A673 (cell line): ENCODE data around the gene HK1. TPM values are rescaled to one million over a fixed set of nuclear protein-coding genes. Genes with fewer than 3 reads are reported as not detected.

ENCODE experiments used
- BruUV-seq: library from RNA; stranded (reverse); fragments of 400-500 nt; replicated peaks from 2 replicates; lab custom pipeline; 2021; lab: Mats Ljungman, UMichigan
- CTCF ChIA-PET: fragments of 300-600 bp; sonication (Branson Sonifier 250); formaldehyde crosslinking; loops from one replicate; lab custom pipeline; 2022; ENCODE audit warnings: antibody characterized with exemption; lab: Charles Lee
- POLR2A ChIA-PET: fragments of 300-600 bp; sonication (Branson Sonifier 250); formaldehyde crosslinking; loops from one replicate; lab custom pipeline; 2022; ENCODE audit warnings: antibody characterized with exemption; ENCODE audit not compliant: low non-redundant PET; lab: Charles Lee
- DNase-seq: peaks from one replicate; pipeline ENCODE4 v3.0.0-alpha.2; 2015; ENCODE audit warnings: low spot score
- H3K27ac ChIP-seq: fragments of 200-600 bp; sonication (generic); 2 replicates; pipeline ENCODE4 v1.5.1; 2016; ENCODE audit warnings: mixed run types, low read depth, mild to moderate bottlenecking, mixed read lengths, antibody characterized with exemption, low read length; ENCODE audit not compliant: poor library complexity, severe bottlenecking
- H3K27me3 ChIP-seq: fragments of 200-600 bp; sonication (generic); replicated peaks from 2 replicates; pipeline ENCODE4 v1.6.1; 2017; ENCODE audit warnings: mixed run types, low read depth, mild to moderate bottlenecking, mixed read lengths, antibody characterized with exemption, low read length; ENCODE audit not compliant: insufficient read depth, poor library complexity
- H3K36me3 ChIP-seq: fragments of 200-600 bp; sonication (generic); 2 replicates; pipeline ENCODE4 v1.6.1; 2016; ENCODE audit warnings: mixed run types, mild to moderate bottlenecking, mixed read lengths, antibody characterized with exemption, low read length; ENCODE audit not compliant: insufficient read depth, poor library complexity, severe bottlenecking
- H3K4me1 ChIP-seq: fragments of 200-600 bp; sonication (generic); 2 replicates; pipeline ENCODE4 v1.6.1; 2017; ENCODE audit warnings: mixed run types, mild to moderate bottlenecking, mixed read lengths, antibody characterized with exemption, low read length; ENCODE audit not compliant: insufficient read depth, poor library complexity, severe bottlenecking
- H3K4me3 ChIP-seq: fragments of 200-600 bp; sonication (generic); 2 replicates; pipeline ENCODE4 v1.5.1; 2016; ENCODE audit warnings: low read depth, mixed run types, mild to moderate bottlenecking, mixed read lengths, low read length; ENCODE audit not compliant: poor library complexity, severe bottlenecking
- H3K9me3 ChIP-seq: fragments of 200-600 bp; sonication (generic); 2 replicates; pipeline ENCODE4 v1.6.1; 2016; ENCODE audit warnings: mixed run types, low read depth, mild to moderate bottlenecking, mixed read lengths, antibody characterized with exemption, low read length; ENCODE audit not compliant: poor library complexity, severe bottlenecking
- EZH2 ChIP-seq: fragments of 200-600 bp; sonication (generic); IDR thresholded peaks from 2 replicates; pipeline ENCODE4 v1.6.1; 2017; ENCODE audit warnings: borderline replicate concordance, low read depth, mild to moderate bottlenecking, mixed read lengths, antibody characterized with exemption, low read length; ENCODE audit not compliant: poor library complexity, severe bottlenecking
- intact Hi-C: fragments of 100-400 bp; cut with micrococcal nuclease; formaldehyde crosslinking; loops from one replicate; pipeline ENCODE4 v1.10.0; 2022; ENCODE audit not compliant: unreplicated experiment
- total RNA-seq: library from RNA; stranded (reverse); gene quantifications from 2 replicates; pipeline ENCODE4 v1.2.3, GENCODE V29; 2021
- TF ChIP-seq, protein P1 (sequence below): fragments of 300-800, 200-600 bp; sonication (generic); conservative IDR thresholded peaks from 2 replicates; pipeline ENCODE4 v1.5.1; 2017; ENCODE audit warnings: low read depth, mild to moderate bottlenecking, antibody characterized with exemption, low read length, moderate library complexity, mixed read lengths

Gene HK1
- total RNA-seq, 1 experiment from 2014 or later: 107 TPM

DNA sequence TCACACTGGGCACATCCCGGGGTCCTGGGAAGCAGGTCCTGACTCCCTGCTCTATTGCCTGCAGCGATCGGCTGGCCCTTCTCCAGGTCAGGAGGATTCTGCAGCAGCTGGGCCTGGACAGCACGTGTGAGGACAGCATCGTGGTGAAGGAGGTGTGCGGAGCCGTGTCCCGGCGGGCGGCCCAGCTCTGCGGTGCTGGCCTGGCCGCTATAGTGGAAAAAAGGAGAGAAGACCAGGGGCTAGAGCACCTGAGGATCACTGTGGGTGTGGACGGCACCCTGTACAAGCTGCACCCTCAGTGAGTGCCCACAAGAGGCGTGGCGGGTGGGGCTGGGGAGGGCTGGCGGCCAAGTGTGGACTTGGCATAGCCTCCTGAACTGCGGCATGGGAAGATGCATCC, 12.8 kb upstream of the HK1 start:
- POLR2A ChIA-PET: no interaction called here
- intact Hi-C loops: no loop called here
- no TSS peak for BruUV-seq

DNA sequence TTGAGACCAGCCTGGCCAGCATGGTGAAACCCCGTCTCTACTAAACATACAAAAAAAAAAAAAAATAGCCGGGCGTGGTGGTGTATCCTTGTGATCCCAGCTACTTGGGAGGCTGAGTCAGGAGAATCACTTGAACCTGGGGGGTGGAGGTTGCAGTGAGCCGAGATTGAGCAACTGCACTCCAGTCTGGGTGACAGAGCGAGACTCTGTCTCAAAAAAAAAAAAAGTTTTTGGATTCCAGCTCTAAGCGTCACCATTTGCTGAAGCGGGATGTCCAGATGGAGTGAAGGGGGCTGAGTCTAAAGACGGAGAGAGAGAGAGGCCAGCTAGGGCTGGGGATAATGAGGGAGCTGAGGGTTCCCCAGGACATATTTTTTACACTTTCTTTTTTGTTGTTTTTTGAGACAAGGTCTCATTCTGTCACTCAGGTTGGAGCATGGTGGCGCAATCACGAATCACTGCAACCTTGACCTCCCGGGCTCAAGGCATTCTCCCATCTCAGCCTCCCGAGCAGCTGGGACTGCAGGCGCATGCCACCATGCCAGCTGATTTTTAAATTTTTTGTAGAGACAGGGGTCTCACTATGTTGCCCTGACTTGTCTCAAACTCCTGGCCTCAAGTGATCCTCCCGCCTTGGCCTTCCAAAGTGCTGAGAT, 9.4 kb upstream of the HK1 start:
- CTCF ChIA-PET: no interaction called here

More for the DNA sequence above, 12.8 kb upstream of the HK1 start:
- CTCF ChIA-PET: no interaction called here
- Histone ChIP-seq H3K4me1 (no peaks in the 10 kb centered on the region), H3K27ac (no peak overlapping the region), H3K36me3 (no peaks in the 10 kb centered on the region), H3K4me3 (no peak overlapping the region), H3K27me3 (no peaks in the 10 kb centered on the region), H3K9me3 (no peaks in the 10 kb centered on the region)
- no peak for TF ChIP-seq EZH2
- TF ChIP-seq, protein P1, sequence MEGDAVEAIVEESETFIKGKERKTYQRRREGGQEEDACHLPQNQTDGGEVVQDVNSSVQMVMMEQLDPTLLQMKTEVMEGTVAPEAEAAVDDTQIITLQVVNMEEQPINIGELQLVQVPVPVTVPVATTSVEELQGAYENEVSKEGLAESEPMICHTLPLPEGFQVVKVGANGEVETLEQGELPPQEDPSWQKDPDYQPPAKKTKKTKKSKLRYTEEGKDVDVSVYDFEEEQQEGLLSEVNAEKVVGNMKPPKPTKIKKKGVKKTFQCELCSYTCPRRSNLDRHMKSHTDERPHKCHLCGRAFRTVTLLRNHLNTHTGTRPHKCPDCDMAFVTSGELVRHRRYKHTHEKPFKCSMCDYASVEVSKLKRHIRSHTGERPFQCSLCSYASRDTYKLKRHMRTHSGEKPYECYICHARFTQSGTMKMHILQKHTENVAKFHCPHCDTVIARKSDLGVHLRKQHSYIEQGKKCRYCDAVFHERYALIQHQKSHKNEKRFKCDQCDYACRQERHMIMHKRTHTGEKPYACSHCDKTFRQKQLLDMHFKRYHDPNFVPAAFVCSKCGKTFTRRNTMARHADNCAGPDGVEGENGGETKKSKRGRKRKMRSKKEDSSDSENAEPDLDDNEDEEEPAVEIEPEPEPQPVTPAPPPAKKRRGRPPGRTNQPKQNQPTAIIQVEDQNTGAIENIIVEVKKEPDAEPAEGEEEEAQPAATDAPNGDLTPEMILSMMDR: no peak
- no peak for DNase-seq

DNA sequence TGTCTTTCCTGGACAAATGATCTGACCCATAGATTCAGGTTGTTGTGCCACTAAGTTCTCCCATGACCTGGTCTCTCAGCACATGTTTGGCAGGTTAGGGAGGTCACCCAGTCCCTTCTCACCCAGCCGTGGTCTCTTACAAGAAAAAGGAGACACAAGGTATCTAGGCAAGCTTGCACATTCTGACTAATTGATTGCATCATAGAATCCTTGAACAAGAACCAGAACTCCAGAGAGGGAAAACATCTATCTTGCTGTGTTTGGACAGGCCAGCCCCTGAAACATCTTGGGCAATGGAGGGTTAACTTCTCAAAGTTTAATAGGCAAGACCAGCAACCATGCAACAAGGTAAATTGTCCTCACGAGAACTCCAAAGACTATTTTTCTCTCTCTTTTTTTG, 8.5 kb upstream of the HK1 start:
- no peaks in the 10 kb centered on the region for H3K9me3 ChIP-seq
- ChIA-PET CTCF (no interaction called here), POLR2A (no interaction called here)
- H3K27me3 ChIP-seq: no peaks in the 10 kb centered on the region
- BruUV-seq: no TSS peak
- no peaks in the 10 kb centered on the region for H3K36me3 ChIP-seq
- intact Hi-C loops: no loop called here
- no peak overlapping the region for H3K27ac ChIP-seq
- TF ChIP-seq, protein P1: no peak
- TF ChIP-seq EZH2: no peak
- H3K4me3 ChIP-seq: no peak overlapping the region
- no peak for DNase-seq
- no peaks in the 10 kb centered on the region for H3K4me1 ChIP-seq

More for the DNA sequence above, 9.4 kb upstream of the HK1 start:
- DNase-seq: no peak
- POLR2A ChIA-PET: no interaction called here
- H3K36me3 ChIP-seq: no peaks in the 10 kb centered on the region
- no peaks in the 10 kb centered on the region for H3K4me1 ChIP-seq
- H3K27ac ChIP-seq: no peak overlapping the region
- TF ChIP-seq, protein P1: no peak
- TF ChIP-seq EZH2: no peak
- no TSS peak for BruUV-seq
- intact Hi-C loops: no loop called here
- no peak overlapping the region for H3K4me3 ChIP-seq
- H3K27me3 ChIP-seq: no peaks in the 10 kb centered on the region
- no peaks in the 10 kb centered on the region for H3K9me3 ChIP-seq
